HG03457 (cell line): Measurements from ENCODE around the gene ASPSCR1.

Source experiments
- ATAC-seq: cut with Tn5 transposase; IDR thresholded peaks from one replicate; pipeline ENCODE4 v1.9.1; 2021; ENCODE audit warnings: moderate number of reproducible peaks; ENCODE audit not compliant: unreplicated experiment

Gene ASPSCR1

GRCh38 chr17:82054351-82055022 lies 77.1 kb downstream of the ASPSCR1 start:
- ATAC-seq = no peak

GRCh38 chr17:82055023-82055964 lies 77.9 kb downstream of the ASPSCR1 start:
- ATAC-seq = no peak

DNA sequence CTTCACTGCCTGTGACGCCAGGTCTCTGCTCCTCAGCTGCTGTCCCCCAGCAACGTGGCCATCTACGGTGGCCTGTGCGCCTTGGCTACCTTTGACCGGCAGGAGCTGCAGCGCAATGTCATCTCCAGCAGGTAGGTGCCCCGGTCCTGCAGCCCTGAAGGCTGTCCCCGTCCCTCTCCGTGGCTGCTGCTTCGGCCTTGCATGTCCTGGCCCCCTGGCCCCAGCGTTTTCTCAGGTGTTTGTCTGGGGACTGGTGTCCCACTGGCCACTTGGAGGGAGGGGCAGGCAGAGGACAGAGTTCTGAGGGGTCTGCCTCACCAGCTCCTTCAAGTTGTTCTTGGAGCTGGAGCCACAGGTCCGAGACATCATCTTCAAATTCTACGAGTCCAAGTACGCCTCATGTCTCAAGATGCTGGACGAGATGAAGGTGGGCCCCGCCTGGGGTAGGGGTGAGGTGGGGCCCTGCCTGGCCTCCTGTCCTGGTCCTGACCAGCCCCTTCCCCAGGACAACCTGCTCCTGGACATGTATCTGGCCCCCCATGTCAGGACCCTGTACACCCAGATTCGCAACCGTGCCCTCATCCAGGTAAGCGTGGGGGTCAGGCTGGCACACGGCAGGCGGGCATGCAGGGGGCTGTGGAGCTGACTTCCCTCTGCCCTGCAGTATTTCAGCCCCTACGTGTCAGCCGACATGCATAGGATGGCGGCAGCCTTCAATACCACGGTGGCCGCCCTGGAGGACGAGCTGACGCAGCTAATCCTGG lies 78.7 kb downstream of the ASPSCR1 start:
- no peak for ATAC-seq

DNA sequence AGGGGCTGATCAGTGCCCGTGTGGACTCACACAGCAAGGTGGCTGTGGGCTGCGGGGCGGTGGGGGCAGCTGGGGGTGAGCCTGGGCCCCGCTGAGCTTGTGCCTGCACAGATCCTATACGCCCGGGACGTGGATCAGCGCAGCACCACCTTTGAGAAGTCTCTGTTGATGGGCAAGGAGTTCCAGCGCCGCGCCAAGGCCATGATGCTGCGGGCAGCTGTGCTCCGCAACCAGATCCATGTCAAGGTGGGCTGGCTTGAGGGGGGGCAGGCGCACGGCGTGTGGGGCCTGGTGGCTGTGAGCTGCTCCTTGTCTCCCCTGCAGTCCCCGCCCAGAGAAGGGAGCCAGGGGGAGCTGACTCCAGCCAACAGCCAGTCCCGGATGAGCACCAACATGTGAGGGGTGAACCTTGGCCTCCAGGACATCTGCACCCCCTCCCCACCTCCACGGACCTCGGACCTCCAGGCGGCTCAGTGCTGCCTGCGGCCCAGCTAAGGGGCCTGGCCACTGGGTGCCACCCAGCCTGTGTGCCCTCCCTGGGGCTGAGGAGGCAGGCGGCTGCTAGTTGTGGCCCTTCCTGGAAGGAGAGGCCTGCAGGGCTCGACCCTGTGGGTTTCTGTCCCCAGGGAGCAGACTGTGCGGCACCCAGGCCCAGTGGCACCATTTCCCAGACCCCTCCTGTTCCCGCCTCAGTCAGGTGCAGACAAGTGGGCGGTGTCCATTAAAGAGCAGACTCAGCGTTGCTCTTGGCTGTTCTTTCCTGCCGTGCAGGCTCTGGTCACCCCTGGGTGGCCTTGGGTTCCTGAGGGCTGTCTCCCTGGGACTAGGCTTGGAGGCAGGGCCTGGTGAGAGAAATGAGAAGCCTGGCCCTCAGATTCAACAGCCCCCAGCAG lies 79.5 kb downstream of the ASPSCR1 start:
- no peak for ATAC-seq

DNA sequence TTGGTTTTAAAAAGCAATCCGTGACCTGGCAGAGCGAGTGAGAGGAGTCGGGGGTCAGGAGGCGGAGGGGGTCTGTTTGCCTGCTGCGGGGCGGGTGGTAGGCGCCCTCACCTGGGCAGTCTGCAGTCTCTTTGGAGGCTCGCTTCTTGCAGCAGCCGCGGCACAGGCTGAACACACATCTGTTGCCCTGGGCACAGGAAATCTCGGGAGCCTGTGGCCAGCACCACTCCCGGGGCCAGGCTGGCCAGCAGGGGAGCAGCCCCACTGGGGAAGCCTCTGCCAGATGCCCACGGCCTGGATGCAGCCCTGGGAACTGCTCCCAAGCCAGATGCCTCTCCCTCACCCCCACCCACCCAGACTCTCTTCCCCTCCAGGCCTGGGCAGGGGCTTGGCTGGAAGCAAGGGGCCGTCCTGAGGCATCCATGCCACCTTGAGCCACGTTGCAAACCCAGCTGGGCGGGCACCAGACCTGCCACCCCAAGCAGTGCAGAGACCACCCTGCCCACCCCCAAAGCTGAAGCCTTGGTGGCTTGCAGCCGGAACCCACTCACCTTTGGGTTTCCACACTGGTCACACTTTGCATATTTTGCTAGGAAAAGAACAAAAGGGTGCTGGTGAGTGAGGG lies 80.9 kb downstream of the ASPSCR1 start:
- ATAC-seq = no peak

DNA sequence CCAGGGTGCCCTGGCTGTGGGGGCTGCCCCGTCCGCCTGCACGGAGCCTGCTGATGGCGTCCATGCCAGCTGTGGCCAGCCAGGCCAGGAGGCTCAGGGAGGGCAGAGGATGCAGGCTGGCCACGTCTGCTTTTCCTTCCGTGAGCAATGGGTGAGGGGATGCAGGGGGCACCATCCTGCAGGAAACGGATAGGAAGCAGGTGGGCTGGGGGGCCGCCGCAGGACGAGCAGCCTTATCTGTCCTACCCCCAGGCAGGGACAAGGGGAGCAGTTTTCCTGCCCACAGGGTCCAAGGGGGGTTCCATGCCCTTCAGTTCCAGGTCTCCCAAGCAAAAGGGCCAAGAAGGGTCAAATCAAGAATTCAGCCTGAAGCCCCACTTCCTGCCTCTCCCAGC lies 81.4 kb downstream of the ASPSCR1 start:
- no peak for ATAC-seq

DNA sequence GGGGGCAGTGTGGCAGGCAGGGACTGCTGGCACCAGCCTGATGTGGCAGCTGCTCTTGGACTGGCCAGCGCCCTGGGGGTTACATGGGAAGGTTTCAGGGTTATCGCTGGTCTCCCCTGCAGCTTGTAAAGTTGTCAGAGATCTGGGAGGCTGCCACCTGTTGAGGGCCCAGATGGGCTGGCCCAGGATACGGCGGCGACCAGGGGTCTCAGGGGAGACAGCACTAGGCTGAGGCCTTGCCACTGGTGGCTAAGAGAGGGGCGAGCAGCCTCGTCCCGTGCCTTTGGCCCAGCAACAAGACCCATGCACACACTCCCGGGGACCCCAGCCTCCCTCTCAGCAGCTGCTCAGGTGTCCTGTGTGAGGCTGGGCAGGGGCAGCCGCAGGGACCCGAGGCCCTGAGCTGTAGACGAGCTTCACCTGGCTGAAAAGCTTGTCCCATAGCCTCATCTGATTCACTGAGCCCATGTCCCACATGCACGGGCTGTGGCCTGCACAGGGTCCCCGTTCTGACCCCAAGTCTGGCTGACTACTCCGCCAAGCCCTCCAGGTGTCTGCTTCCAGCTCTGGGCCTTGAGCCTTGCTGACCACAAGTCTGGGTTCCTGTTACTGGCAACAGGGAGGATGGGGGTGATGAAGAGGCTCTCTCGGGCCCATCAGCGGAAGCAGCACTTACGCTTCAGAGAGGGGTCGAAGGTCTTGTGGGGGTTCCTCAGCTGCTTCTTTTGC lies 82.0 kb downstream of the ASPSCR1 start:
- no peak for ATAC-seq

DNA sequence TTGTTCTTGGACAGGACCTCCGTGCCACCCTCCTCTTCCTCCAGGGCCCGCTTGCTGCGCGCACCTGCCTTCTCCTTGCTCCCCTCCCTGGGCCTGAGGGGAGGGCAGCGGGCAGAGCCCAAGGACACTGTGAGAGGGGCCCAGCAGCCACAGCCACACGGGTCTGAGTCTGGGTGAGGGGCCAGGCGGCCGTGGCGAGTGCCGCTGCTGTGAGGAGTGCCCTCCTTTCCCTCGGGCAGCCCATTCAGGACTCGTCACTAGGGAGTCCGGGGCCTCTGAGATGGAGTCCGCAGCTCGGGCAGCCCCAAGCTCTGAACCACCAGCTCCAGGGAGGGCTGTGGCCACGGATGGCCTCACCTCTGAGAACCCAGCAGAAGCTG lies 82.6 kb downstream of the ASPSCR1 start:
- ATAC-seq = no peak

GRCh38 chr17:82060614-82061013 lies 83.2 kb downstream of the ASPSCR1 start:
- no peak for ATAC-seq

DNA sequence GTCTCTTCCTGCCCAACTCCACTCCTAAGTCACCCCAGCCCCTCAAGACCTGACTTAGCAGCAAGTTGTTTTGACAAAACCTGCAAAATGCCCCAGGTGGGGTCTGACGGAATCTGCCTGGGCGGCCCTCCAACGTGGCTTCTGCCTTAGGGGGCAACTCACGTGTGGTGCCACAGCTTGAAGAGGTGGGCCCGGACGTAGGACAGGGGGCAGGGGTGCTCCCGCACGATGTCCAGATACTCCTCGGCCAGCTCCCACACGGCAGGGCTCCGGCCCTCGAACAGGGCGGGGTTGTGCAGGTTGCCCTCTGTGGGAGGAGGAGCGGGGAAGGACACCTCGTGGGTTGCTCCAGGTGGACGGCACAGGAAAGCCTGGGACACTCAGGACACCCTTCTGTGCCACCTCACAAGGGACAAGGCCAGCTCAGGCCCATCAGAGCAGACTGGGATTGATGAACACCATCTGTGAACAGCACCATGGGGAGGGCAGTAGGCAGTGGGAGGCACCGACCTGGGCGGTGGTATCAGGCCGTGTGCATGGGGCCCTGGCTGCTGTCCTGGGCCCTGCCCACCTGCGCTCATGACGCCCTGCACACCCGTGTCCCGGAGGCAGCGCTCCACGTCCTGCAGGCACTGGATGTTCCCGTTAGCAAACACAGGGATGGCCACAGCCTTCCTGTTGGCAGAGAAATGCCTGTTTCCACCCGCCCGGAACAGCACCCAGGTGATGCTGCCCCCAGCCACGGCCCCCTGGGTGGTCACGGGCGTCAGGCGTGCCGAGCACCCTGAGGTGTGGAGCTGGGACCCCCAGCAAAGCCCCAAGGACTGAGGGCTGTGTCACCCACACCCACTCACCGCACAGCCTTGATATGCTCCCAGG lies 83.9 kb downstream of the ASPSCR1 start:
- no peak for ATAC-seq

DNA sequence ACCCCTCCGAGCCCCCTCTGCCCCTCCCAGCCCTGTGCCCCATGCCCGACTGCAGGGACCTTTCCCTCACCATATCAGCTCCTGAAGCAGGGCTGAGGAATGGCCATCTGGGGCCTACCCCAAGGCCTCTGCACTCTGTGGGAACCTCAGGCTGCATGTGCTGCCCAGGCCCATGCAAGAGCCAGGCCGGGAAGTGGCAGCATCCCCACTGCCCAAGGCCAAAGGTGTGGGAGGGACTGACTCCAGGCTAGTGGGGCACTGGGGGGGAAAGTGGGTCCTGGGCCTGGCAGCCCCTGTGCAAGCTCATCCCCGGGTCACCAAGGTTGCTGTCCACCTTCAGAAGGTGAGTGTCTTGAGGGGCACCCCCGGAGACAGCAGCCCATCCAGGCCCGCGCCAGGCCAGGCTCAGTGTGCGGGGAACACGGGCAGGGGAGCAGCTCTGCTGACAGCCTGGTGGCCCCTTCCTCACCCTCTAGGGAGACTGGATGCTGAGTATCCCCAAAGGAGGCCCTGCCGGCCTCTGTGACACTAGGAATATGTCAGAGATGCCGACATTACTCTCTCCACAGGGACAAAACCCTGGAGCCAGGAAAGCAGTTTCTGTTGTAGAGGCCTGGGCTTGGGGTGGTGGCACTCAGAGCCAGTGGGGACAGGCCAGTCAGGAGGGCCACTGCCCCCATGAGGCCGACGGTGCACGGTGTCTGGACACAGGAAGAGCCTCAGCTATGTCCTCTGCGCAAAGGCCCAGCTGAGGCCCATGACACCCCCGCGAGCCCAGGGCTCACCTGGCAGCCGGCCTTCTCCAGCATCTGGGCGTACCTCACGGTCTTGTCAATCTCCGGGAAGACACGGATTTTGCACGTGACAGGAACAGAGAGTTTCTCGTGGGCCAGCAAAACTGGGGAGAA lies 84.9 kb downstream of the ASPSCR1 start:
- ATAC-seq = no peak

GRCh38 chr17:82062984-82063368 lies 85.5 kb downstream of the ASPSCR1 start:
- no peak for ATAC-seq

- no peak for ATAC-seq
These were observed 86.3 kb downstream of the ASPSCR1 start for GRCh38 chr17:82063424-82064415.

GRCh38 chr17:82064433-82065192 lies 87.2 kb downstream of the ASPSCR1 start:
- no peak for ATAC-seq

DNA sequence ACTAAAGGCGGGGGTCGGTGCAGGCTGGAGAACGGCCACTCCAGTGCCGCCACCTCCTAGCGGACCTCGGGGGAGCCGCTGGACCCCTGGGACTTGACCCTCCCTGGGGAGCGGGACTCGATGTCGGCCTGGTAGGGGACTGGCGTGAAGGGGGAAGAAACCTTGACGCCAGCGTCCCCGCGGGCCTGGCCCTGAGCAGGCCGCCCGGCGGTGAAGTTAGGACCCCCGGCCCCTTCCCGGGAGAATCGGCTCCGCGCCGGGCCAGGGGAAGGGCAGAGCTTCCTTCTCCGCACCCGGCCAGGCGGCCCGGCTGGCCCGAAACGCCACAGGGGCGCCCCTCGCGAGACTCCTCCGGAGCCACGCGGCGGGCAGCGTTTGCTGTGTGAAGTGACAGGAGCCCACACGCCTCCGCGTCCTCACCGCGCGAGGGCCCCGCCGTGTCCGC lies 87.8 kb downstream of the ASPSCR1 start:
- no peak for ATAC-seq
